GM12891 (cell line): ENCODE data around the gene MYEF2. TPM values are rescaled to one million over a fixed set of nuclear protein-coding genes. Genes with fewer than 3 reads are reported as not detected.

Source experiments
- DNase-seq: peaks from one replicate; pipeline ENCODE4 v3.0.0; 2011; ENCODE audit warnings: low spot score; ENCODE audit not compliant: insufficient read length
- FAIRE-seq: peaks from 2 replicates; lab custom pipeline; 2011; peaks lifted over from hg19 to GRCh38; lab: Jason Lieb, UNC
- PAX5 ChIP-seq: IDR thresholded peaks from 2 replicates; pipeline ENCODE4 v1.6.1; 2011; ENCODE audit warnings: low read length, moderate library complexity, mild to moderate bottlenecking; ENCODE audit not compliant: insufficient read depth, severe bottlenecking
- POLR2A ChIP-seq: IDR thresholded peaks from 2 replicates; pipeline ENCODE4 v1.6.1; 2011; ENCODE audit warnings: low read depth, low read length, control low read depth
- POLR2AphosphoS5 ChIP-seq: IDR thresholded peaks from 2 replicates; pipeline ENCODE4 v1.6.1; 2011; ENCODE audit warnings: low read depth, low read length, control low read depth
- POU2F2 ChIP-seq: IDR thresholded peaks from 2 replicates; pipeline ENCODE4 v1.6.1; 2011; ENCODE audit warnings: low read depth, mild to moderate bottlenecking, control low read depth, low read length, moderate library complexity
- SPI1 ChIP-seq: IDR thresholded peaks from 2 replicates; pipeline ENCODE4 v1.6.1; 2011; ENCODE audit warnings: low read depth, low read length, control low read depth
- TAF1 ChIP-seq: IDR thresholded peaks from 2 replicates; pipeline ENCODE4 v1.6.1; 2011; ENCODE audit warnings: low read depth, low read length, control low read depth
- polyA plus RNA-seq: library from polyadenylated mRNA; unstranded; fragments of >200 nt; gene quantifications from one replicate; pipeline ENCODE4 v1.2.1, GENCODE V29; 2012; ENCODE audit warnings: low read depth, missing spikeins, inconsistent platforms; ENCODE audit not compliant: missing spikeins

MYEF2 gene
- 17.7 TPM for polyA plus RNA-seq

- peak; percentile 71 for FAIRE-seq
- peak; percentile 21; the same call in 1 of the 2 replicates for TF ChIP-seq POU2F2
- TF ChIP-seq POLR2A = no peak
- no peak for TF ChIP-seq TAF1
- peak; percentile 66 for DNase-seq
These were observed at the start of gene MYEF2 for GRCh38 chr15:48177766-48178647. TSS of gene MYEF2 (minus strand) at chr15:48178295. CDS start at chr15:48178237, 58 bp downstream.

- DNase-seq = no peak
- FAIRE-seq = no peak
- TF ChIP-seq POU2F2 (no peak), SPI1 (no peak), TAF1 (no peak), PAX5 (no peak), POLR2AphosphoS5 (no peak), POLR2A (no peak)
These were observed 47.7 kb upstream of the MYEF2 start for GRCh38 chr15:48225771-48226170.

- TF ChIP-seq PAX5 = no peak
- no peak for TF ChIP-seq SPI1
- no peak for TF ChIP-seq TAF1
- no peak for TF ChIP-seq POLR2A
- no peak for TF ChIP-seq POLR2AphosphoS5
- no peak for TF ChIP-seq POU2F2
- no peak for DNase-seq
- FAIRE-seq = no peak
These were observed 44.5 kb upstream of the MYEF2 start for GRCh38 chr15:48222627-48223026.

GRCh38 chr15:48221885-48222284 is 43.8 kb upstream of the MYEF2 start:
- no peak for TF ChIP-seq POU2F2
- TF ChIP-seq PAX5 = no peak
- no peak for TF ChIP-seq POLR2AphosphoS5
- no peak for TF ChIP-seq TAF1
- no peak for TF ChIP-seq SPI1
- no peak for TF ChIP-seq POLR2A
- no peak for DNase-seq
- no peak for FAIRE-seq

GRCh38 chr15:48221261-48221660 is 43.2 kb upstream of the MYEF2 start:
- no peak for TF ChIP-seq POU2F2
- no peak for TF ChIP-seq TAF1
- TF ChIP-seq POLR2A = no peak
- no peak for TF ChIP-seq PAX5
- TF ChIP-seq POLR2AphosphoS5 = no peak
- TF ChIP-seq SPI1 = no peak
- DNase-seq (no peak), FAIRE-seq (no peak)

- no peak for TF ChIP-seq POLR2A
- no peak for TF ChIP-seq POU2F2
- TF ChIP-seq PAX5 = no peak
- TF ChIP-seq SPI1 = no peak
- TF ChIP-seq POLR2AphosphoS5 = no peak
- no peak for TF ChIP-seq TAF1
- FAIRE-seq (no peak), DNase-seq (no peak)
These were observed 27.9 kb upstream of the MYEF2 start, which contains the start of gene SLC12A1 for GRCh38 chr15:48205981-48206380. TSS of gene SLC12A1 (plus strand) at chr15:48206302. CDS start at chr15:48207720, 1,418 bp downstream.

GRCh38 chr15:48202068-48202467 is 24.0 kb upstream of the MYEF2 start:
- TF ChIP-seq TAF1 (no peak), POLR2A (no peak), POU2F2 (no peak), PAX5 (no peak), SPI1 (no peak), POLR2AphosphoS5 (no peak)
- FAIRE-seq (no peak), DNase-seq (no peak)

GRCh38 chr15:48191574-48192225 is 13.6 kb upstream of the MYEF2 start, which contains the start of gene CTXN2:
TSS of gene CTXN2 (plus strand) at chr15:48191665. CDS start at chr15:48201301, 9,636 bp downstream.
- DNase-seq = no peak
- TF ChIP-seq POLR2AphosphoS5 = no peak
- TF ChIP-seq POU2F2 = no peak
- no peak for TF ChIP-seq PAX5
- TF ChIP-seq TAF1 = no peak
- TF ChIP-seq POLR2A = no peak
- TF ChIP-seq SPI1 = no peak
- no peak for FAIRE-seq

GRCh38 chr15:48190932-48191573 is 13.0 kb upstream of the MYEF2 start:
- peak; percentile 5 for DNase-seq
- no peak for FAIRE-seq

More at GRCh38 chr15:48190932-48191573, 13.0 kb upstream of the MYEF2 start:
- TF ChIP-seq POLR2AphosphoS5 = no peak
- TF ChIP-seq POU2F2 = no peak
- TF ChIP-seq PAX5 = no peak
- TF ChIP-seq SPI1 = no peak
- TF ChIP-seq TAF1 = no peak
- no peak for TF ChIP-seq POLR2A
